Right lung (tissue), 5 donors: ENCODE measurements around the gene PEX11G. TPM values are rescaled to one million over a fixed set of nuclear protein-coding genes. Genes with fewer than 3 reads are reported as not detected.

ENCODE experiments used
- DNase-seq, 2 donors: peaks; one replicate each; pipeline ENCODE4 v3.0.0-alpha.2; 2013
- polyA plus RNA-seq, 5 donors: library from polyadenylated mRNA; unstranded; fragments of 120-200 nt; gene quantifications; one replicate each; pipeline versions ENCODE4 v1.2.1 to v1.2.3, GENCODE V29; 2013; ENCODE audit warnings: inconsistent platforms in 1 of 5, low replicate concordance in 1 of 5; ENCODE audit not compliant: insufficient read length in 5 of 5, insufficient read depth in 1 of 5

Gene PEX11G
- polyA plus RNA-seq, 5 donors: 2.8 to 5.7 (median 3.3) TPM

GRCh38 chr19:7497292-7497691 lies 8.5 kb upstream of the PEX11G start:
- DNase-seq: no peak

GRCh38 chr19:7494416-7495098 lies 5.7 kb upstream of the PEX11G start:
- peak; percentile 52 to 68 for DNase-seq

- no peak for DNase-seq
These were observed 3.7 kb upstream of the PEX11G start for GRCh38 chr19:7492558-7492957.

GRCh38 chr19:7492142-7492541 lies 3.3 kb upstream of the PEX11G start:
- no peak for DNase-seq

GRCh38 chr19:7489609-7490044 lies 792 bp upstream of the PEX11G start:
- no peak for DNase-seq

- DNase-seq: no peak
These were observed 1.9 kb downstream of the PEX11G start for GRCh38 chr19:7486923-7487322.

GRCh38 chr19:7483720-7484201 lies 5.1 kb downstream of the PEX11G start:
- no peak for DNase-seq

GRCh38 chr19:7482584-7483439 lies 6.0 kb downstream of the PEX11G start:
- no peak for DNase-seq

GRCh38 chr19:7480970-7481255 lies 7.9 kb downstream of the PEX11G start:
- no peak for DNase-seq

- DNase-seq: no peak
These were observed 8.4 kb downstream of the PEX11G start for GRCh38 chr19:7480222-7480969.

- DNase-seq: no peak
These were observed 10.0 kb downstream of the PEX11G start for GRCh38 chr19:7478843-7479227.

- no peak for DNase-seq
These were observed 10.5 kb downstream of the PEX11G start for GRCh38 chr19:7478173-7478842.

GRCh38 chr19:7477758-7478157 lies 11.1 kb downstream of the PEX11G start:
- DNase-seq: no peak

- DNase-seq: no peak
These were observed 11.9 kb downstream of the PEX11G start for GRCh38 chr19:7476777-7477494.

- DNase-seq: no peak
These were observed 12.6 kb downstream of the PEX11G start for GRCh38 chr19:7476241-7476640.

GRCh38 chr19:7475665-7476064 lies 13.2 kb downstream of the PEX11G start:
- no peak for DNase-seq

- no peak for DNase-seq
These were observed 16.9 kb downstream of the PEX11G start for GRCh38 chr19:7471696-7472615.

GRCh38 chr19:7470540-7471305 lies 18.1 kb downstream of the PEX11G start:
- DNase-seq: no peak

- DNase-seq: no peak
These were observed 19.1 kb downstream of the PEX11G start for GRCh38 chr19:7469669-7470285.
